Transverse colon (tissue), 4 donors: ENCODE results near the gene DKC1. TPM values are rescaled to one million over a fixed set of nuclear protein-coding genes. Genes with fewer than 3 reads are reported as not detected.

ENCODE experiments used
- DNase-seq: peaks from one replicate; pipeline ENCODE4 v3.0.0-alpha.2; 2019
- H3K27ac ChIP-seq, 4 donors: fragments of 200-600 bp; sonication (generic); 2 replicates each; pipeline ENCODE4 v1.5.1; 2016 to 2018; ENCODE audit warnings: inconsistent platforms in 4 of 4
- H3K27me3 ChIP-seq: fragments of 200-600 bp; sonication (generic); 2 replicates; pipeline ENCODE4 v1.5.1; 2017; ENCODE audit warnings: inconsistent platforms
- H3K36me3 ChIP-seq, 4 donors: fragments of 200-600 bp; sonication (generic); 2 replicates each; pipeline ENCODE4 v1.5.1; 2017 to 2019; ENCODE audit warnings: inconsistent platforms in 4 of 4
- H3K4me1 ChIP-seq, 4 donors: fragments of 200-600 bp; sonication (generic); 2 replicates each; pipeline ENCODE4 v1.5.1; 2017 to 2020; ENCODE audit warnings: inconsistent platforms in 4 of 4
- H3K4me3 ChIP-seq, 4 donors: fragments of 200-600 bp; sonication (generic); 1 replicate in 1 of 4; 2 replicates in 3 of 4; pipeline versions ENCODE4 v1.5.1 to v1.6.1; 2017 to 2019; ENCODE audit warnings: inconsistent platforms in 4 of 4
- H3K9me3 ChIP-seq, 2 donors: fragments of 200-600 bp; sonication (generic); 2 replicates each; pipeline ENCODE4 v1.5.1; 2017 to 2019; ENCODE audit warnings: inconsistent platforms in 2 of 2
- EP300 ChIP-seq: sonication (generic); formaldehyde crosslinking; IDR thresholded peaks from one replicate; pipeline ENCODE4 v1.6.1; 2017; ENCODE audit warnings: antibody characterized with exemption, low read depth
- POLR2A ChIP-seq: fragments of 450-650 bp; IDR thresholded peaks from one replicate; pipeline ENCODE4 v1.6.1; 2016; ENCODE audit warnings: antibody characterized with exemption, mild to moderate bottlenecking, moderate library complexity
- POLR2AphosphoS5 ChIP-seq, 3 donors: sonication (generic); formaldehyde crosslinking; IDR thresholded peaks; one replicate each; pipeline ENCODE4 v1.6.1; 2016; ENCODE audit warnings: antibody characterized with exemption in 3 of 3
- WGBS, 2 donors: methylation state at CpG; one replicate each; pipeline ENCODE4 v1.1.5; 2018; ENCODE audit warnings: low coverage in 1 of 2; 5-methylcytosine and 5-hydroxymethylcytosine counted together
- in situ Hi-C, 4 donors: fragments of 200-750 bp; cut with MboI; loops; one replicate each; pipeline versions ENCODE4 v1.15.0 to v1.15.1; 2017; ENCODE audit warnings: low sequenced_read_pairs in 3 of 4, low pct_ligation_motif_present in 1 of 4, low pct_unique_long_range_greater_than_20kb in 1 of 4
- intact Hi-C: fragments of 100-400 bp; cut with DNase I; formaldehyde crosslinking; loops from one replicate; pipeline ENCODE4 v1.15.1; 2023; ENCODE audit warnings: low total_unique reads
- total RNA-seq, 4 donors: library from RNA; depleted of rRNA; stranded (reverse); fragments of >200 nt; gene quantifications; one replicate each; pipeline ENCODE4 v1.1.0, GENCODE V29; 2016
- TF ChIP-seq, protein P1 (sequence below), 5 experiments: fragments of 200-600 bp in 3 of 5; fragments of 450-650 bp in 2 of 5; sonication (generic) in 3 of 5; IDR thresholded peaks; 1 replicate in 2 of 5; 2 replicates in 3 of 5; pipeline ENCODE4 v1.5.1; 2016 to 2017; ENCODE audit warnings: antibody characterized with exemption in 5 of 5, inconsistent platforms in 3 of 5, mild to moderate bottlenecking in 2 of 5, moderate library complexity in 1 of 5

Gene DKC1
- total RNA-seq, 4 donors from 2014 or later = 12.7 to 134 (median 24.9) TPM

DNA sequence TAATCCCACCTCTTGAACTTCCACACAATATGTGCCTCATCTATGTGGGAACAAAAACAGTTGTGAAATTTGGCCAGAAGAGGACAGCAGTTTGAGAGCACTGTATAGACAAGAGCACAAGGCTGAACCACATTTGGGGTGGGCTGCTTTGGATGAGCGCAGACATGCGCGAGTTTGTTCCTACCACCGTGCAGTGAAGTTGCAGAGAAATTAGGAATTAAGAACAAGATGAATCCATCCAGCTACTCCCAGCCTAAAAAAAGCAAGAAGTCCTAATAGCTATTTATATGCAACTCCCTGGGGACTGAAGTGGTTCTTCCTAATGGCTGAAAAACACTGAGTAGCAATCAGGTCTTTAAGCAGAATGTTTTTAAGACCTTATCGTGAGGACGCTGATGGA lies 12.8 kb upstream of the DKC1 start:
- intact Hi-C loops (no loop called here), in situ Hi-C loops (loop anchor here in 1 of 4 donors (25.0 kb wide), 1 partner anchor 87 kb away; the partner anchor contains the start of gene SMIM9)
- H3K36me3 ChIP-seq = no peaks in the 10 kb centered on the region
- TF ChIP-seq POLR2AphosphoS5 (IDR thresholded peaks at IDR 0.05) (no peak), POLR2A (no peak), EP300 (no peak)
- TF ChIP-seq, protein P1, sequence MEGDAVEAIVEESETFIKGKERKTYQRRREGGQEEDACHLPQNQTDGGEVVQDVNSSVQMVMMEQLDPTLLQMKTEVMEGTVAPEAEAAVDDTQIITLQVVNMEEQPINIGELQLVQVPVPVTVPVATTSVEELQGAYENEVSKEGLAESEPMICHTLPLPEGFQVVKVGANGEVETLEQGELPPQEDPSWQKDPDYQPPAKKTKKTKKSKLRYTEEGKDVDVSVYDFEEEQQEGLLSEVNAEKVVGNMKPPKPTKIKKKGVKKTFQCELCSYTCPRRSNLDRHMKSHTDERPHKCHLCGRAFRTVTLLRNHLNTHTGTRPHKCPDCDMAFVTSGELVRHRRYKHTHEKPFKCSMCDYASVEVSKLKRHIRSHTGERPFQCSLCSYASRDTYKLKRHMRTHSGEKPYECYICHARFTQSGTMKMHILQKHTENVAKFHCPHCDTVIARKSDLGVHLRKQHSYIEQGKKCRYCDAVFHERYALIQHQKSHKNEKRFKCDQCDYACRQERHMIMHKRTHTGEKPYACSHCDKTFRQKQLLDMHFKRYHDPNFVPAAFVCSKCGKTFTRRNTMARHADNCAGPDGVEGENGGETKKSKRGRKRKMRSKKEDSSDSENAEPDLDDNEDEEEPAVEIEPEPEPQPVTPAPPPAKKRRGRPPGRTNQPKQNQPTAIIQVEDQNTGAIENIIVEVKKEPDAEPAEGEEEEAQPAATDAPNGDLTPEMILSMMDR (IDR thresholded peaks at IDR 0.05) = no peak
- no peaks in the 10 kb centered on the region for H3K9me3 ChIP-seq
- 33 to 62% methylated on average over 4 to 6 of the region's 6 CpGs for WGBS, 2 donors
- peak overlapping the region in 2 of 4 donors; percentile 37 to 55 for H3K4me3 ChIP-seq
- H3K4me1 ChIP-seq = peaks cover 0 to 8% (median 0%) of the 10 kb centered on the region in 4 donors
- no peaks in the 10 kb centered on the region for H3K27me3 ChIP-seq
- DNase-seq = no peak
- peak overlapping the region; percentile 64 to 79 (median 78) for H3K27ac ChIP-seq

DNA sequence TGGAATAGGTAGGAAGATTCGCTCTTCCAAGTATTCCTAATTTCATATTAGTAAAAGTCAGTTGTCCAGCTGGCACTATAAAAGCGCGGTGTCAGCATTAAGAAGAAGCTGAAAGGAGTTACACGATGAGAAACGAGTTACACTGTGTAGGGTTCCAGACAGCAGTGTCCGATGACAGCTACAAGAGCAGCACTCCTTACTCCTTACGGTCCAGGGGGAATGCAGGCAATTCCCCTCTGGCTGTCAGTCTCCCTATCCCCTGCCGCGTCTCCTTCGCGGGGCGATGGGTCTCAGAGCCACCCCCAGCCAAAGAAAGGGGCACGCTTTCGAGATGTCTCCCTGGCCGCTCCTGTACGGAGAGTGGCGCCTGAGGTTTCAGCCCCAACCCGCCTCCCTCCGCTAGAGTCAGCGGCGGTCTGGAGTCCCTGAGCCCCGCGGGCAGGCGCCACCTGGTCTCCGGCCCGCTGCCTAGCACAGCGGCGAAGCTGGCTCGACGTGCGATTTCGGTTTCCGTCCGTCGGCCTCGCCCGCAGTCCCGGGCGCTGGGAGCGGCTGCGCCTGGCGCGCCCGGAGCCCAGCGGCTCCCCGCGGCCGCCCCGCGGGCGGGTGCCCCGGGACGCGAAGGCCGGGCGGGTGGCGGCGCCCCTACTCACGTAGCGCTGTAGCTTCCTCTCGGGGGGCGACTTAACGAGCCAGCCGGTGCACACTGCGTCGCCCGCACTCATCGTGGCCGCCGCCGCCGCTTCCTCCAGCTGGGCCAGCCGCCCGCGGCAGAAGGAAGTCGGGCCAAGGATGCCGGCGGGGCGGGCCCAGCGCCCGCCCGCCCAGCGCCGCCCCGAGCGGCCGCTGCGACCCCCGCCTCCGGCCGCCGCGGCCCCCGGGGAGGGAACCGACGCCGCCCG lies 12.1 kb upstream of the DKC1 start, which contains the start of gene GAB3:
GAB3 (minus strand) TSS at position 777 of the 902 bp plus-strand sequence; CDS start at position 725, 52 bp downstream.
- peak within 1 kb of the TSS; percentile 7 to 55 (median 36) for H3K4me3 ChIP-seq

DNA sequence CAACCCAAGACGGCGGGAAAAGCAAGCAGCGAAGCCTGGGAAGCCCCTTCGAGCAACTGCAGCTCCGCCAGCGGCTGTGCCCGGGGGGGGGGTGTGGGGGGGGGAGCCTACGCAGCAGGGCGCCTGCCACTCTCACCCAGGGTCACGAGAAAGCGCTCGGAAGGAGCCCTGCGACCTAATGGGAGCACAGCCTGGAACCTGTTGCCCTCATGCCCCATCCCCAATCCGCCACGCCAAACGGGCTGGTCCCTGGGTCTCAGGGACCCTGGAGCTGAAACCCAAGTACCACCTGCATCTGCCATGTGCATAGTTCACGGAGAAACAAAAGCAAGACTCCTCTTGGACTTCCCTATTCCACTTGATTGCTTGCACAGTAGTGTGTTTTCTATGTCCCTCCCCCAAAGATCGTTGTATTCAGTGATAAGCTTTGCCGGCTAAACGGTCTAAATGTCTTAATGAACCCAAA lies 11.4 kb upstream of the DKC1 start:
- Histone ChIP-seq H3K4me3 (peak overlapping the region in 3 of 4 donors; percentile 34 to 55 (median 37)), H3K27ac (peak overlapping the region; percentile 64 to 79 (median 78)), H3K27me3 (no peaks in the 10 kb centered on the region), H3K36me3 (no peaks in the 10 kb centered on the region), H3K9me3 (no peaks in the 10 kb centered on the region), H3K4me1 (peaks cover 0 to 8% (median 0%) of the 10 kb centered on the region in 4 donors)
- intact Hi-C loops (no loop called here), in situ Hi-C loops (no loop called here)
- TF ChIP-seq, protein P1 (IDR thresholded peaks at IDR 0.05) = no peak
- no peak for TF ChIP-seq POLR2AphosphoS5 (IDR thresholded peaks at IDR 0.05)
- TF ChIP-seq EP300 = no peak
- DNase-seq = no peak
- WGBS, 2 donors = 40% methylated on average over 17 of the region's 20 CpGs; no CpG with 5 or more reads in 1 of the 2 donors

More for the DNA sequence above, 12.1 kb upstream of the DKC1 start, which contains the start of gene GAB3:
- no peaks in the 10 kb centered on the region for H3K9me3 ChIP-seq
- peak; percentile 46 for DNase-seq
- in situ Hi-C loops = no loop called here
- H3K27me3 ChIP-seq = no peaks in the 10 kb centered on the region
- 38% methylated on average over 88 of the region's 98 CpGs; no CpG with 5 or more reads in 1 of the 2 donors for WGBS, 2 donors
- intact Hi-C loops = no loop called here
- no peaks in the 10 kb centered on the region for H3K36me3 ChIP-seq
- TF ChIP-seq POLR2A = no peak
- TF ChIP-seq, protein P1 (IDR thresholded peaks at IDR 0.05) = no peak
- TF ChIP-seq EP300 = no peak
- TF ChIP-seq POLR2AphosphoS5 (IDR thresholded peaks at IDR 0.05) = no peak
- peak within 1 kb of the TSS; percentile 64 to 79 (median 78) for H3K27ac ChIP-seq
- peaks cover 0 to 8% (median 0%) of the 10 kb centered on the region in 4 donors for H3K4me1 ChIP-seq

DNA sequence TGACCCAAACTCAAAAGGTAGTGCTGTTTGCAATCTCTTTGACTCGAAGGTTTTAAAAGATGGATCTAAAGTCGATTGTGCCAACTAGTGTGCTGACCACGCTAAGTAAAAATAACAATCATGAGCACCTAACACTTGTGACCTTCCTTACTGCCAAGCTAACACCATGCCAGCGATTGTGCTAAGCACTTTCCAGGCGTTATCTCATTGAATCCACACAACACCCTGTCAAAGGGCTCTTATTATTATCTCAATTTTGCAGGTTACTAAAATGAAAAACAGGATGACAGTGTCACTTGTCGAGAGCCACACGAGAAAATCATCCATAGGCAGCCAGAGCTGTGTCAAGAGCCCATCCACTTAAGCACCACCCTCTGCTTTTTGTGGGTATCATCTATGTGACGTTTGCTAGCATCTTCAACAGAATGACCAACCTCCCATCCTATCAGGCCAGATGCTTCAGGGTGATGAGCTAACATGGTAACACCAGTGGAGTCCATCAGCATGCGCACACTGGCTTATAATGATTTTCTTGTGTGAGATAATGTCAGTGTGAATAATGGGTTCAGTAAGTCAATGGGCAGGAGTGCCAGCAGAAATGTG lies 10.9 kb upstream of the DKC1 start:
- Histone ChIP-seq H3K27ac (peak overlapping the region in 3 of 4 donors; percentile 78 to 79 (median 78)), H3K9me3 (no peaks in the 10 kb centered on the region), H3K4me3 (no peak overlapping the region), H3K27me3 (no peaks in the 10 kb centered on the region), H3K4me1 (peaks cover 0 to 8% (median 0%) of the 10 kb centered on the region in 4 donors), H3K36me3 (no peaks in the 10 kb centered on the region)
- intact Hi-C loops = no loop called here
- in situ Hi-C loops = no loop called here
- no peak for DNase-seq
- TF ChIP-seq POLR2A = no peak
- TF ChIP-seq, protein P1 (IDR thresholded peaks at IDR 0.05) = no peak
- 68% methylated on average over 9 of the region's 9 CpGs; no CpG with 5 or more reads in 1 of the 2 donors for WGBS, 2 donors
